Uterus (tissue), 4 donors: ENCODE measurements around the gene ESRRB. TPM values are rescaled to one million over a fixed set of nuclear protein-coding genes. Genes with fewer than 3 reads are reported as not detected.

ENCODE experiments used
- DNase-seq, 2 donors: peaks; one replicate each; pipeline ENCODE4 v3.0.0-alpha.2; 2019 to 2020
- H3K27ac ChIP-seq, 2 donors: fragments of 200-600 bp; sonication (generic); 1 replicate in 1 of 2; 2 replicates in 1 of 2; pipeline ENCODE4 v1.5.1; 2016 to 2018
- H3K27me3 ChIP-seq, 2 donors: fragments of 200-600 bp; sonication (generic); one replicate each; pipeline ENCODE4 v1.5.1; 2018 to 2019; ENCODE audit warnings: control low read depth in 1 of 2
- H3K36me3 ChIP-seq, 2 donors: fragments of 200-600 bp; sonication (generic); one replicate each; pipeline ENCODE4 v1.5.1; 2019; ENCODE audit warnings: control low read depth in 1 of 2
- H3K4me1 ChIP-seq, 2 donors: fragments of 200-600 bp; sonication (generic); one replicate each; pipeline ENCODE4 v1.5.1; 2018 to 2019; ENCODE audit warnings: control low read depth in 1 of 2
- H3K4me3 ChIP-seq, 2 donors: fragments of 200-600 bp; sonication (generic); 1 replicate in 1 of 2; 2 replicates in 1 of 2; pipeline ENCODE4 v1.5.1; 2018 to 2019; ENCODE audit warnings: mild to moderate bottlenecking in 1 of 2
- H3K9me3 ChIP-seq, 2 donors: fragments of 200-600 bp; sonication (generic); one replicate each; pipeline ENCODE4 v1.5.1; 2019; ENCODE audit warnings: control low read depth in 1 of 2
- POLR2A ChIP-seq, 2 donors: fragments of 450-650 bp; IDR thresholded peaks; one replicate each; pipeline ENCODE4 v1.6.1; 2016; ENCODE audit warnings: antibody characterized with exemption in 2 of 2, mild to moderate bottlenecking in 1 of 2, moderate library complexity in 1 of 2
- intact Hi-C: fragments of 100-400 bp; cut with DNase I; formaldehyde crosslinking; loops from one replicate; pipeline ENCODE4 v1.15.1; 2023; ENCODE audit warnings: low total_unique reads
- total RNA-seq, 4 donors: library from RNA; depleted of rRNA in 3 of 4; stranded (reverse); fragments of >200 nt in 3 of 4; gene quantifications; one replicate each; pipeline versions ENCODE4 v1.1.0 to v1.2.4, GENCODE V29; 2014 to 2023
- TF ChIP-seq, protein P1 (sequence below), 4 experiments: fragments of 200-600 bp in 2 of 4; fragments of 450-650 bp in 2 of 4; sonication (generic) in 2 of 4; IDR thresholded peaks; one replicate each; pipeline ENCODE4 v1.5.1; 2016 to 2019; ENCODE audit warnings: antibody characterized with exemption in 4 of 4, mild to moderate bottlenecking in 2 of 4, moderate library complexity in 1 of 4
- donor health status: DM: yes; HTN: yes; CAD: no.

ESRRB gene
- total RNA-seq, 4 donors from 2014 or later: not detected

DNA sequence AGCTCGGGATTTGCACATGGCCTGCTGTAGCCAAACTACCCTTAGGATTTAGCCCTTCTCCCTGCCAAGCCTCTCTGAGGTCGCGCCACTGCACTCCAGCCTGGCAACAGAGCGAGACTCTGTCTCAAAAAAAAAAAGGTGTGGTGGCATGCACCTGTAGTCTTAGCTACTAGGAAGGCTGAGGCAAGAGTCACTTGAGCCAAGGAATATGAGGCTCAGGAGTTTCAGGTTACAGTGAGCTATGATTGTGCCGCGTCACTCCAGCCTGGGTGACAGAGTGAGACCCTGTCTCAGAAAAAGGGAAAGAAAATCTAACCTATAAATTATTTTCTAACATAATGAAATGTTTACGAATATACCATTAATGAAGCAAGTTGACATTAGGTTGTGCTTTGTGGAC is 29.7 kb downstream of the ESRRB start:
- H3K9me3 ChIP-seq: no peaks in the 10 kb centered on the region
- intact Hi-C loops: no loop called here
- H3K36me3 ChIP-seq: no peaks in the 10 kb centered on the region
- no peak for TF ChIP-seq POLR2A (IDR thresholded peaks at IDR 0.05)
- TF ChIP-seq, protein P1, sequence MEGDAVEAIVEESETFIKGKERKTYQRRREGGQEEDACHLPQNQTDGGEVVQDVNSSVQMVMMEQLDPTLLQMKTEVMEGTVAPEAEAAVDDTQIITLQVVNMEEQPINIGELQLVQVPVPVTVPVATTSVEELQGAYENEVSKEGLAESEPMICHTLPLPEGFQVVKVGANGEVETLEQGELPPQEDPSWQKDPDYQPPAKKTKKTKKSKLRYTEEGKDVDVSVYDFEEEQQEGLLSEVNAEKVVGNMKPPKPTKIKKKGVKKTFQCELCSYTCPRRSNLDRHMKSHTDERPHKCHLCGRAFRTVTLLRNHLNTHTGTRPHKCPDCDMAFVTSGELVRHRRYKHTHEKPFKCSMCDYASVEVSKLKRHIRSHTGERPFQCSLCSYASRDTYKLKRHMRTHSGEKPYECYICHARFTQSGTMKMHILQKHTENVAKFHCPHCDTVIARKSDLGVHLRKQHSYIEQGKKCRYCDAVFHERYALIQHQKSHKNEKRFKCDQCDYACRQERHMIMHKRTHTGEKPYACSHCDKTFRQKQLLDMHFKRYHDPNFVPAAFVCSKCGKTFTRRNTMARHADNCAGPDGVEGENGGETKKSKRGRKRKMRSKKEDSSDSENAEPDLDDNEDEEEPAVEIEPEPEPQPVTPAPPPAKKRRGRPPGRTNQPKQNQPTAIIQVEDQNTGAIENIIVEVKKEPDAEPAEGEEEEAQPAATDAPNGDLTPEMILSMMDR (IDR thresholded peaks at IDR 0.05): no peak
- H3K27me3 ChIP-seq: no peaks in the 10 kb centered on the region
- no peak overlapping the region for H3K4me3 ChIP-seq
- DNase-seq: no peak
- no peak overlapping the region for H3K27ac ChIP-seq
- H3K4me1 ChIP-seq: no peaks in the 10 kb centered on the region

DNA sequence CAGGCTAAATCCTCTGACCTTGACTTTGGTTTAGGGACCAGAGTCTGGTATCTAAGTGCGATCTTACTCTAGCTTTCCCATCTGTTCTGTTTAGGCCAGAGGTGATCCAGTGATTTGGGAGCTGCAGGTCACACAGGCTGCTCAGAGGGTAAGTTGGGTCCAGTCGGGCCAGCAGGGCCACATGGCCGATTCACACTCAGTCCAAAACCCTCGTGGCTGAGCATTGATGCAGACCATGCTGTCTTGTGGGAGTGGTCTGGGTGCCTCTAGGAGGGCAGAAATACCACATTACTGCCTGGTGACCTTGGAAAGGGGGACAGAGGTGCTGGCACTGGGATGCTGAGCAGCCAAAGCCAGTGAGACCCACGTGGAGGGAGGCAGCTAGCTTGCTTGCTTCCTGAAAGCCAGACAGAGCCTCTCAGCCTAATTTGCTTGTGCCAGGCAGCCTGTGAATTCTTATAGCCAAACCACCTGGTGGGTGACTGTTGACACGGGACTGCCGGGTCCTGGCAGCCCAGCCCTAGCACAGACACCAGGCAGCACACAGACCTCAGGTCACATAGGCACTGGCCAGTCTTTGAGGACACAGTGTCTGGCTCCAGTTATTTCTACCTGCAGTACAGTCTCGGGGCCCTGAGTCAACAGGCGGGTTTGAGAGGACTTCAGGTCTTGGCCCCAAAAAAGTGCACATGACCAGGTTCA is 31.7 kb downstream of the ESRRB start:
- H3K27me3 ChIP-seq: no peaks in the 10 kb centered on the region
- no peaks in the 10 kb centered on the region for H3K9me3 ChIP-seq
- H3K27ac ChIP-seq: no peak overlapping the region
- H3K4me3 ChIP-seq: no peak overlapping the region
- no peak for DNase-seq
- no peaks in the 10 kb centered on the region for H3K4me1 ChIP-seq
- TF ChIP-seq, protein P1 (IDR thresholded peaks at IDR 0.05): no peak
- no peak for TF ChIP-seq POLR2A (IDR thresholded peaks at IDR 0.05)
- H3K36me3 ChIP-seq: no peaks in the 10 kb centered on the region
- intact Hi-C loops: no loop called here

DNA sequence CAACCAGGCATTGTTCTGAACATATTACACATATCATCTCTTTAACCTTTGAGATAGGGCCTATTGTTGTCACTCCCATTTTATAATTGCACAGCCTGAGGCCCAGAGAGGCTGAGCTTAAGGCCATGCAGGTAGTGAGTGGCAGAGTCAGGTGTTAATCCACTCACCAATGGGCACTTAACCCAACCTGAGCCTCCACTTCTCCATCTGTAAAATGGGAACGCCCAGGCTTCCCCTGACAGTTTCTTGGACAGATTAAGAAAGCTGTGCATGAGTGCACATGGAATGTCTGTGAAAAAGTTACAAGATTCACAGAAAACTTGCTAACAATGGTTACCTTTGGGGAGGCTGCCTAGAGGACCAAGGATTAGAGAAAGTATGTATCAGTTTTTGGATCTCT is 32.9 kb downstream of the ESRRB start:
- H3K4me3 ChIP-seq: no peak overlapping the region
- no peaks in the 10 kb centered on the region for H3K36me3 ChIP-seq
- intact Hi-C loops: no loop called here
- H3K27me3 ChIP-seq: no peaks in the 10 kb centered on the region
- no peak for DNase-seq
- TF ChIP-seq, protein P1 (IDR thresholded peaks at IDR 0.05): no peak
- TF ChIP-seq POLR2A (IDR thresholded peaks at IDR 0.05): no peak
- no peak overlapping the region for H3K27ac ChIP-seq
- no peaks in the 10 kb centered on the region for H3K9me3 ChIP-seq
- H3K4me1 ChIP-seq: no peaks in the 10 kb centered on the region

DNA sequence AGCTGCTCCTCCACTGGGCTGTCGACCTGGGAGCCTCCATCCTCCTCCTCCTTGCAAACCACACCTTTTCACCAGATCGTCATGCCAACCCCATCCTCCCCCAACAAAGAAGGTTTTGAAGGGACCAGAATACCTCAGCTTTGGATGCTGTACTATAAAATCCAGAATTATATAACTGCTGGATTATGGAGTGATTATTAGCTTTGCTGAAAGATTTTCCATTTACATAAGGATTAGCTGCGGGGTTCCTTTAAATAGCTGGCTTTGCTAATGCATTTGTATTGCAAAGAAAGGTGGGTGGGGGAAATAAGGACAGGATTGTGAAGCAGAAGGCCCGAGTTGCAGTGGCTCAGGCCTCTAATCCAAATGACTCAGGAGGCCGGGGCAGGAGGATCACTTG is 36.6 kb downstream of the ESRRB start:
- H3K4me1 ChIP-seq: no peaks in the 10 kb centered on the region
- TF ChIP-seq POLR2A (IDR thresholded peaks at IDR 0.05): no peak
- TF ChIP-seq, protein P1 (IDR thresholded peaks at IDR 0.05): no peak
- no peak for DNase-seq
- H3K27ac ChIP-seq: no peak overlapping the region
- H3K4me3 ChIP-seq: no peak overlapping the region
- no peaks in the 10 kb centered on the region for H3K27me3 ChIP-seq
- intact Hi-C loops: no loop called here
- H3K9me3 ChIP-seq: no peaks in the 10 kb centered on the region
- H3K36me3 ChIP-seq: no peaks in the 10 kb centered on the region

DNA sequence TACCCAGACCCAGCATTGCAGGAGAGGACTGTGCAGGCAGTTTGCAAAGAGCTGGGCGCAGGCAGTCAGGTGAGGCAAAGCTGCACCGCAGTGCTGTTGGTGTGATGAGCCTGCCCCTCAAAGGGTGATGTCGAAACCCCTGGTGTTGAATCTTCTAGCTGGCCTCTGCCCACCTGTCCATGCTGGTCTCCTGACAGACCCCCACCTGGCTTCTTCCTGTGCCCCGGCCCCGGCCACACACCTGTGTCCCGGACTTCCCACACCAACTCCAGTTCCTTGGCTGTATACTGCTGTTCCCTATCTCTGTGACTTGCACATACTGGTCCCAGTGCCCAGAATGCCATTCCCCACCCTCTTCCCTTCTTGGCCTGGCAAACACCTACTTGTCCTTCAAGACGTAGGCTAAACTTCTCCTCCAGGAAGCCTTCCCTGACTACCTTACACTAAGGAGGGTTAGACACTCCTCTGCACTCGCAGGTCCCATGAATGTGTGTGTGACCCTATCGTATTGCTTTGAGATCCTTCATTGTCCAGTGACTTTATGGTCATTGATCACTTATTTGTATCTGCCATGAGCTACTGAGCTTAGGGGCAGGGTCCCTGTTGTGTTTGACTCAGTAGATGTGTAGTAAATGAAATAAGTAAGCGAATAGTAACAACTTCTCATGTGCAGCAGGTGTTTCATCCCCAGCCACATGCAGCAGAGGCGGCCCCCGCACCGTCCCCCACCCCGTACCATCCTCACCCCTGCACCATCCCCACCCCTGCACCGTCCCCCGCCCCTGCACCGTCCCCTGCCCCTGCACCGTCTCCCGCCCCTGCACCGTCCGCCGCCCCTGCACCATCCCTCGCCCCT is 37.4 kb downstream of the ESRRB start:
- intact Hi-C loops: no loop called here

More for the DNA sequence above, 37.4 kb downstream of the ESRRB start:
- Histone ChIP-seq H3K27ac (no peak overlapping the region), H3K36me3 (no peaks in the 10 kb centered on the region), H3K4me3 (no peak overlapping the region), H3K27me3 (no peaks in the 10 kb centered on the region), H3K4me1 (no peaks in the 10 kb centered on the region), H3K9me3 (no peaks in the 10 kb centered on the region)
- no peak for TF ChIP-seq POLR2A (IDR thresholded peaks at IDR 0.05)
- TF ChIP-seq, protein P1 (IDR thresholded peaks at IDR 0.05): no peak
- no peak for DNase-seq
